ENCODE results near the gene ABI2.
"Not testable (repeated sequence)": the region's sequence is repeated elsewhere in the genome, so short reads cannot be mapped to it uniquely, and the experiment has no call there.

DNA sequence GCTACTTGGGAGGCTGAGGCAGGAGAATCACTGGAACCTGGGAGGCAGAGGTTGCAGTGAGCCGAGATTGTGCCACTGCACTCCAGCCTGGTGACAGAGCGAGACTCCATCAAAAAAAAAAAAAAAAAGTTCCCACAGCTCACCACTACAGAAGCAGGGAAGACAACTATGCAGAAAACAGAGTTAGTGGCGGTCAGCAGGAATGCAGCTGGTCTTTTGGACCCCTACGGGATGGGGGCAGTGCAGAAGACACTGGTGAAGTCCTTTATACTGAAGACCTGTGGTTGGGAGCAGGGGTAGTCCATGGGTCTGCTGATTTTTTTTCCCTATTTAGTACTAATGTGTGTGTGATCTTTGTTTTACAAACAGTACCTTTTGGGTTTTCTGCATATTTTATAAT is 101.4 kb downstream of the ABI2 start:
- TF ChIP-seq, protein P1, sequence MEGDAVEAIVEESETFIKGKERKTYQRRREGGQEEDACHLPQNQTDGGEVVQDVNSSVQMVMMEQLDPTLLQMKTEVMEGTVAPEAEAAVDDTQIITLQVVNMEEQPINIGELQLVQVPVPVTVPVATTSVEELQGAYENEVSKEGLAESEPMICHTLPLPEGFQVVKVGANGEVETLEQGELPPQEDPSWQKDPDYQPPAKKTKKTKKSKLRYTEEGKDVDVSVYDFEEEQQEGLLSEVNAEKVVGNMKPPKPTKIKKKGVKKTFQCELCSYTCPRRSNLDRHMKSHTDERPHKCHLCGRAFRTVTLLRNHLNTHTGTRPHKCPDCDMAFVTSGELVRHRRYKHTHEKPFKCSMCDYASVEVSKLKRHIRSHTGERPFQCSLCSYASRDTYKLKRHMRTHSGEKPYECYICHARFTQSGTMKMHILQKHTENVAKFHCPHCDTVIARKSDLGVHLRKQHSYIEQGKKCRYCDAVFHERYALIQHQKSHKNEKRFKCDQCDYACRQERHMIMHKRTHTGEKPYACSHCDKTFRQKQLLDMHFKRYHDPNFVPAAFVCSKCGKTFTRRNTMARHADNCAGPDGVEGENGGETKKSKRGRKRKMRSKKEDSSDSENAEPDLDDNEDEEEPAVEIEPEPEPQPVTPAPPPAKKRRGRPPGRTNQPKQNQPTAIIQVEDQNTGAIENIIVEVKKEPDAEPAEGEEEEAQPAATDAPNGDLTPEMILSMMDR (IDR thresholded peaks at IDR 0.05), result not testable (repeated sequence)
- TF ChIP-seq POLR2AphosphoS5 (IDR thresholded peaks at IDR 0.05); EP300 (IDR thresholded peaks at IDR 0.05; ENCODE audit: low read depth); POLR2A (IDR thresholded peaks at IDR 0.05): not testable (repeated sequence)

All from transverse colon (tissue), 4 donors.